Right ventricle myocardium superior (tissue), 1 donor: ENCODE data around the gene PPFIA3. TPM values are rescaled to one million over a fixed set of nuclear protein-coding genes. Genes with fewer than 3 reads are reported as not detected.

Source experiments
- ATAC-seq: fragments of 200-7000 bp; cut with Tn5 transposase; one replicate; pipeline ENCODE4 v1.9.1; 2020; ENCODE audit warnings: mild to moderate bottlenecking; ENCODE audit not compliant: poor library complexity
- DNase-seq: peaks from one replicate; pipeline ENCODE4 v3.0.0-alpha.2; 2020
- intact Hi-C: fragments of 100-400 bp; cut with DNase I; formaldehyde crosslinking; loops from one replicate; pipeline ENCODE4 v1.11.2; 2022
- total RNA-seq: library from RNA; stranded (reverse); fragmentation: NEBNext Ultra II Directional; extraction: Animal tissue kit (Norgen Biotek cat#: 25700); gene quantifications from one replicate; pipeline ENCODE4 v1.2.1, GENCODE V29; 2021
- donor health status: DM: no; HTN: yes; CAD: no; lungs with severe emphysema.

The PPFIA3 gene
- total RNA-seq, 1 donor from 2014 or later, result 5.0 TPM

- peak; percentile 71 for DNase-seq
- intact Hi-C loops, result loop anchor here (5.0 kb wide), 1 partner anchor 99 kb away; no protein-coding TSS in a partner anchor
- ATAC-seq, result peak; percentile 94
Observed at GRCh38 chr19:49196527-49197240, 77.3 kb downstream of the PPFIA3 start.

- intact Hi-C loops, result no loop called here
- no peak for ATAC-seq
- DNase-seq, result no peak
Observed at GRCh38 chr19:49200238-49200862, 81.0 kb downstream of the PPFIA3 start.

Other genes starting within 250 kb of the PPFIA3 start
- 60.4 TPM for gene PPP1R15A, start 247.1 kb upstream of the PPFIA3 start, total RNA-seq
- gene TULP2, start 220.8 kb upstream of the PPFIA3 start, total RNA-seq, result not detected
- gene NUCB1, start 219.2 kb upstream of the PPFIA3 start, total RNA-seq, result 237 TPM
- not detected for gene DHDH, start 185.8 kb upstream of the PPFIA3 start, total RNA-seq
- gene BAX, start 164.7 kb upstream of the PPFIA3 start, total RNA-seq, result 21.5 TPM
- 748 TPM for gene FTL, start 154.2 kb upstream of the PPFIA3 start, total RNA-seq
- 100 TPM for gene GYS1, start 126.2 kb upstream of the PPFIA3 start, total RNA-seq
- 41.7 TPM for gene RUVBL2, start 125.7 kb upstream of the PPFIA3 start, total RNA-seq
- gene LHB, start 102.5 kb upstream of the PPFIA3 start, total RNA-seq, result not detected
- not detected for gene CGB3, start 95.2 kb upstream of the PPFIA3 start, total RNA-seq
- not detected for gene CGB2, start 87.7 kb upstream of the PPFIA3 start, total RNA-seq
- gene CGB1, start 82.6 kb upstream of the PPFIA3 start, total RNA-seq, result not detected
- not detected for gene CGB5, start 75.7 kb upstream of the PPFIA3 start, total RNA-seq
- not detected for gene CGB8, start 70.4 kb upstream of the PPFIA3 start, total RNA-seq
- gene CGB7, start 61.8 kb upstream of the PPFIA3 start, total RNA-seq, result not detected
- gene NTF4, start 54.7 kb upstream of the PPFIA3 start, total RNA-seq, result 0.48 TPM
- 0.86 TPM for gene KCNA7, start 46.8 kb upstream of the PPFIA3 start, total RNA-seq
- gene SNRNP70, start 34.1 kb upstream of the PPFIA3 start, total RNA-seq, result 105 TPM
- gene LIN7B, start 5.2 kb upstream of the PPFIA3 start, total RNA-seq, result 21.3 TPM
- gene C19orf73, start 401 bp upstream of the PPFIA3 start, total RNA-seq, result 1.3 TPM
- 878 TPM for gene HRC, start 35.9 kb downstream of the PPFIA3 start, total RNA-seq
- 24.8 TPM for gene TRPM4, start 38.2 kb downstream of the PPFIA3 start, total RNA-seq
- gene SLC6A16, start 205.6 kb downstream of the PPFIA3 start, total RNA-seq, result 1.5 TPM
- 4.0 TPM for gene CD37, start 215.9 kb downstream of the PPFIA3 start, total RNA-seq
- gene TEAD2, start 242.9 kb downstream of the PPFIA3 start, total RNA-seq, result 57.9 TPM
- not detected for gene DKKL1, start 244.3 kb downstream of the PPFIA3 start, total RNA-seq